GM19043 (cell line): ENCODE measurements around the gene FAM236D.
"Not testable (repeated sequence)": the region's sequence is repeated elsewhere in the genome, so short reads cannot be mapped to it uniquely, and the experiment has no call there.

Source experiments
- ATAC-seq: cut with Tn5 transposase; IDR thresholded peaks from one replicate; pipeline ENCODE4 v1.9.1; 2021; ENCODE audit warnings: low read depth; ENCODE audit not compliant: unreplicated experiment

FAM236D gene

GRCh38 chrX:72808110-72808509 is at the start of gene FAM236D:
Gene FAM236D (minus strand): TSS chrX:72808210. CDS start chrX:72808110, 100 bp downstream.
- not testable (repeated sequence) for ATAC-seq

- ATAC-seq = not testable (repeated sequence)
Observed at GRCh38 chrX:72837532-72837931, 29.5 kb upstream of the FAM236D start.

- not testable (repeated sequence) for ATAC-seq
Observed at GRCh38 chrX:72830701-72831100, 22.7 kb upstream of the FAM236D start.

- ATAC-seq = not testable (repeated sequence)
Observed at GRCh38 chrX:72790390-72790789, 17.6 kb downstream of the FAM236D start.

- ATAC-seq = not testable (repeated sequence)
Observed at GRCh38 chrX:72788142-72788541, 19.9 kb downstream of the FAM236D start.

- ATAC-seq = not testable (repeated sequence)
Observed at GRCh38 chrX:72783964-72784363, 24.0 kb downstream of the FAM236D start.

- ATAC-seq = not testable (repeated sequence)
Observed at GRCh38 chrX:72783365-72783936, 24.6 kb downstream of the FAM236D start.

- not testable (repeated sequence) for ATAC-seq
Observed at GRCh38 chrX:72782560-72782959, 25.4 kb downstream of the FAM236D start, which contains the start of gene FAM236B. Gene FAM236B (minus strand): TSS chrX:72782660. CDS start chrX:72782560, 100 bp downstream.

- not testable (repeated sequence) for ATAC-seq
Observed at GRCh38 chrX:72778146-72778545, 29.9 kb downstream of the FAM236D start.

GRCh38 chrX:72777467-72777790 is 30.6 kb downstream of the FAM236D start:
- not testable (repeated sequence) for ATAC-seq

- peak; percentile 68 for ATAC-seq
Observed at GRCh38 chrX:72776653-72777466, 31.1 kb downstream of the FAM236D start, which contains the start of gene DMRTC1B. Gene DMRTC1B (plus strand): TSS chrX:72776890. CDS start chrX:72845136, 68,246 bp downstream.

GRCh38 chrX:72760454-72760853 is 47.6 kb downstream of the FAM236D start:
- ATAC-seq = not testable (repeated sequence)
